Adipocyte (in vitro differentiated cells): Measurements from ENCODE around the gene MINDY4.
A peak's percentile ranks its signal among the peaks of the same experiment; 100 is the strongest.

Experiments
- DNase-seq: peaks from one replicate; pipeline ENCODE4 v3.0.0-alpha.2; 2015; ENCODE audit warnings: low read depth
- H3K27me3 ChIP-seq: replicated peaks from 2 replicates; pipeline ENCODE4 v1.7.0; 2013; ENCODE audit warnings: mild to moderate bottlenecking, low read length, moderate library complexity; ENCODE audit not compliant: control insufficient read depth, insufficient read depth
- H3K36me3 ChIP-seq: 2 replicates; pipeline ENCODE4 v1.7.0; 2013; ENCODE audit warnings: low read length, mild to moderate bottlenecking, moderate library complexity; ENCODE audit not compliant: control insufficient read depth, insufficient read depth, severe bottlenecking
- H3K4me1 ChIP-seq: 2 replicates; pipeline ENCODE4 v1.7.0; 2013; ENCODE audit warnings: mild to moderate bottlenecking, low read length, moderate library complexity; ENCODE audit not compliant: control insufficient read depth, insufficient read depth
- H3K4me3 ChIP-seq: 2 replicates; pipeline ENCODE4 v1.7.0; 2013; ENCODE audit warnings: mild to moderate bottlenecking, low read length, moderate library complexity
- H3K9ac ChIP-seq: 2 replicates; pipeline ENCODE4 v1.7.0; 2013; ENCODE audit warnings: mild to moderate bottlenecking, low read length, moderate library complexity
- H3K9me3 ChIP-seq: 2 replicates; pipeline ENCODE4 v1.7.0; 2013; ENCODE audit warnings: mild to moderate bottlenecking, low read length, moderate library complexity; ENCODE audit not compliant: control insufficient read depth

The MINDY4 gene

GRCh38 chr7:30779574-30779973 is 8.4 kb downstream of the MINDY4 start:
- Histone ChIP-seq H3K4me1 (peaks cover 9% of the 10 kb centered on the region), H3K36me3 (peaks cover 31% of the 10 kb centered on the region), H3K9ac (no peak overlapping the region), H3K9me3 (no peaks in the 10 kb centered on the region), H3K4me3 (no peak overlapping the region), H3K27me3 (no peaks in the 10 kb centered on the region)
- no peak for DNase-seq

GRCh38 chr7:30780941-30781340 is 9.7 kb downstream of the MINDY4 start:
- Histone ChIP-seq H3K27me3 (no peaks in the 10 kb centered on the region), H3K4me1 (peaks cover 9% of the 10 kb centered on the region), H3K4me3 (no peak overlapping the region), H3K36me3 (peaks cover 41% of the 10 kb centered on the region), H3K9ac (no peak overlapping the region), H3K9me3 (no peaks in the 10 kb centered on the region)
- no peak for DNase-seq

- Histone ChIP-seq H3K9ac (no peak overlapping the region), H3K4me3 (no peak overlapping the region), H3K4me1 (peaks cover 9% of the 10 kb centered on the region), H3K9me3 (no peaks in the 10 kb centered on the region), H3K36me3 (peaks cover 53% of the 10 kb centered on the region), H3K27me3 (no peaks in the 10 kb centered on the region)
- DNase-seq: no peak
These were observed 11.5 kb downstream of the MINDY4 start for GRCh38 chr7:30782690-30783089.

- H3K27me3 ChIP-seq: no peaks in the 10 kb centered on the region
- no peak overlapping the region for H3K4me3 ChIP-seq
- no peak for DNase-seq
- no peaks in the 10 kb centered on the region for H3K9me3 ChIP-seq
- peaks cover 14% of the 10 kb centered on the region for H3K4me1 ChIP-seq
- H3K36me3 ChIP-seq: peaks cover 44% of the 10 kb centered on the region
- H3K9ac ChIP-seq: no peak overlapping the region
These were observed 14.6 kb downstream of the MINDY4 start for GRCh38 chr7:30785786-30786185.

- DNase-seq: no peak
- Histone ChIP-seq H3K4me3 (no peak overlapping the region), H3K9ac (no peak overlapping the region), H3K36me3 (peaks cover 43% of the 10 kb centered on the region), H3K27me3 (no peaks in the 10 kb centered on the region), H3K4me1 (peaks cover 14% of the 10 kb centered on the region), H3K9me3 (no peaks in the 10 kb centered on the region)
These were observed 16.3 kb downstream of the MINDY4 start for GRCh38 chr7:30787486-30787885.

GRCh38 chr7:30788640-30789333 is 17.6 kb downstream of the MINDY4 start:
- DNase-seq: no peak
- no peak overlapping the region for H3K9ac ChIP-seq
- H3K36me3 ChIP-seq: peaks cover 35% of the 10 kb centered on the region
- peaks cover 14% of the 10 kb centered on the region for H3K4me1 ChIP-seq
- H3K9me3 ChIP-seq: no peaks in the 10 kb centered on the region
- H3K4me3 ChIP-seq: no peak overlapping the region
- no peaks in the 10 kb centered on the region for H3K27me3 ChIP-seq

GRCh38 chr7:30789334-30789711 is 18.1 kb downstream of the MINDY4 start:
- H3K4me3 ChIP-seq: no peak overlapping the region
- peaks cover 14% of the 10 kb centered on the region for H3K4me1 ChIP-seq
- H3K27me3 ChIP-seq: no peaks in the 10 kb centered on the region
- H3K36me3 ChIP-seq: peaks cover 35% of the 10 kb centered on the region
- H3K9ac ChIP-seq: peak overlapping the region; percentile 16
- H3K9me3 ChIP-seq: no peaks in the 10 kb centered on the region
- DNase-seq: peak; percentile 80

- DNase-seq: no peak
- Histone ChIP-seq H3K9me3 (no peaks in the 10 kb centered on the region), H3K36me3 (peaks cover 31% of the 10 kb centered on the region), H3K9ac (no peak overlapping the region), H3K4me3 (no peak overlapping the region), H3K27me3 (no peaks in the 10 kb centered on the region), H3K4me1 (peaks cover 14% of the 10 kb centered on the region)
These were observed 19.1 kb downstream of the MINDY4 start for GRCh38 chr7:30790356-30790755.

GRCh38 chr7:30791114-30791513 is 19.9 kb downstream of the MINDY4 start:
- Histone ChIP-seq H3K4me1 (peaks cover 16% of the 10 kb centered on the region), H3K27me3 (no peaks in the 10 kb centered on the region), H3K4me3 (no peak overlapping the region), H3K9me3 (no peaks in the 10 kb centered on the region), H3K36me3 (peaks cover 23% of the 10 kb centered on the region), H3K9ac (no peak overlapping the region)
- no peak for DNase-seq

GRCh38 chr7:30795161-30795948 is 24.1 kb downstream of the MINDY4 start:
- no peak for DNase-seq
- Histone ChIP-seq H3K4me1 (peaks cover 32% of the 10 kb centered on the region), H3K36me3 (peaks cover 17% of the 10 kb centered on the region), H3K4me3 (no peak overlapping the region), H3K9me3 (no peaks in the 10 kb centered on the region), H3K9ac (no peak overlapping the region), H3K27me3 (no peaks in the 10 kb centered on the region)

- Histone ChIP-seq H3K9ac (peak overlapping the region; percentile 22), H3K4me3 (no peak overlapping the region), H3K36me3 (peaks cover 14% of the 10 kb centered on the region), H3K27me3 (no peaks in the 10 kb centered on the region), H3K4me1 (peaks cover 39% of the 10 kb centered on the region), H3K9me3 (no peaks in the 10 kb centered on the region)
- peak; percentile 41 for DNase-seq
These were observed 25.1 kb downstream of the MINDY4 start for GRCh38 chr7:30796105-30796869.
